Measurements from ENCODE around the gene C3orf18. TPM values are rescaled to one million over a fixed set of nuclear protein-coding genes. Genes with fewer than 3 reads are reported as not detected.

The C3orf18 gene
- total and polyA plus RNA-seq, 10 of the 15 experiments (the other 5 are each of a cell fraction or from before 2014, with no cell fraction given) = 0.06 to 3.2 (median 0.66) TPM

GRCh38 chr3:50573566-50574443 is 6.3 kb upstream of the C3orf18 start:
- H3K4me1 ChIP-seq (ENCODE audit: control insufficient read depth, insufficient read depth, low read length) = peaks cover 7% of the 10 kb centered on the region
- H3K79me2 ChIP-seq (ENCODE audit: control insufficient read depth, insufficient read depth, low read length) = peaks cover 5% of the 10 kb centered on the region
- H4K20me1 ChIP-seq (ENCODE audit: control insufficient read depth, insufficient read depth) = no peaks in the 10 kb centered on the region
- no peak overlapping the region for H3K4me3 ChIP-seq
- no peak overlapping the region for H3K9ac ChIP-seq (ENCODE audit: control insufficient read depth, insufficient read depth, low read length)
- 65% methylated on average over 8 of the region's 8 CpGs for WGBS (ENCODE audit: insufficient coverage, insufficient replicate concordance, low lambda C conversion rate, missing lambda C conversion rate)
- DNase-seq (ENCODE audit: low read depth, low spot score) (no peak), FAIRE-seq (no peak), ATAC-seq (no peak)
- POLR2A ChIA-PET = interaction anchor here (1.4 kb wide), 1 partner anchor 16 kb away, joined by 4 read pairs; no protein-coding TSS in a partner anchor
- TF ChIP-seq IRF4 (IDR thresholded peaks at IDR 0.05; ENCODE audit: low read depth, low read length) (no peak), BCL3 (IDR thresholded peaks at IDR 0.05; ENCODE audit: borderline replicate concordance, insufficient read depth, low read depth, low read length, poor library complexity, severe bottlenecking) (no peak), SUZ12 (IDR thresholded peaks at IDR 0.05; ENCODE audit: unreplicated experiment) (no peak), RFX5 (IDR thresholded peaks at IDR 0.05; ENCODE audit: low read depth, low read length) (no peak), MYB (IDR thresholded peaks at IDR 0.05; ENCODE audit: borderline replicate concordance, low read depth, low read length) (no peak), POLR2A (IDR thresholded peaks at IDR 0.05; ENCODE audit: low read depth, low read length) (no peak), ZBTB40 (IDR thresholded peaks at IDR 0.05; ENCODE audit: borderline replicate concordance) (no peak), ZBED1 (IDR thresholded peaks at IDR 0.05; ENCODE audit: borderline replicate concordance) (no peak), HDAC6 (IDR thresholded peaks at IDR 0.05; ENCODE audit: unreplicated experiment) (no peak)
- intact Hi-C loops (cut with micrococcal nuclease; ENCODE audit: unreplicated experiment) (loop anchor here (2.0 kb wide), 1 partner anchor 17 kb away; no protein-coding TSS in a partner anchor), in situ Hi-C loops (cut with MboI) (no loop called here)
- H3K27me3 ChIP-seq (replicated peaks in 1 of 2; ENCODE audit: control insufficient read depth in 2 of 2, insufficient read depth in 2 of 2, low read length in 1 of 2) = no peaks in the 10 kb centered on the region
- RAD21 ChIA-PET (ENCODE audit: unreplicated experiment) = interaction anchor here (1.0 to 7.1 kb wide), 4 partner anchors 12 to 798 kb away, joined by 3 to 244 read pairs (median 51); partner anchors contain the start of genes CISH and MAPKAPK3
- SMC1A ChIA-PET (ENCODE audit: uncharacterized antibody, unreplicated experiment) = interaction anchor here (5.6 to 6.5 kb wide), 2 partner anchors 17 to 40 kb away, joined by 93 to 137 read pairs; partner anchors contain the start of genes CISH and MAPKAPK3
- H3K27ac ChIP-seq (ENCODE audit: control insufficient read depth, insufficient read depth) = no peak overlapping the region
- H3K36me3 ChIP-seq (ENCODE audit: control insufficient read depth in 2 of 2, insufficient read depth in 2 of 2, low read length in 1 of 2) = no peaks in the 10 kb centered on the region; a peak in 2 of 4 replicates
- CTCF ChIA-PET = interaction anchor here (1.1 to 11.6 kb wide), 6 partner anchors 16 to 222 kb away, joined by 3 to 410 read pairs (median 12); partner anchors contain the start of genes CISH and MAPKAPK3
- BruUV-seq (replicated peaks) = no TSS peak
- H3K4me2 ChIP-seq (ENCODE audit: control insufficient read depth, insufficient read depth) = no peak overlapping the region
- H3K9me3 ChIP-seq (replicated peaks; ENCODE audit: control insufficient read depth, insufficient read depth, low read length) = no peaks in the 10 kb centered on the region
- H2AFZ ChIP-seq (ENCODE audit: control insufficient read depth, low read depth, low read length) = no peak overlapping the region
